ENCODE results near the gene NAP1L4.

NAP1L4 gene

DNA sequence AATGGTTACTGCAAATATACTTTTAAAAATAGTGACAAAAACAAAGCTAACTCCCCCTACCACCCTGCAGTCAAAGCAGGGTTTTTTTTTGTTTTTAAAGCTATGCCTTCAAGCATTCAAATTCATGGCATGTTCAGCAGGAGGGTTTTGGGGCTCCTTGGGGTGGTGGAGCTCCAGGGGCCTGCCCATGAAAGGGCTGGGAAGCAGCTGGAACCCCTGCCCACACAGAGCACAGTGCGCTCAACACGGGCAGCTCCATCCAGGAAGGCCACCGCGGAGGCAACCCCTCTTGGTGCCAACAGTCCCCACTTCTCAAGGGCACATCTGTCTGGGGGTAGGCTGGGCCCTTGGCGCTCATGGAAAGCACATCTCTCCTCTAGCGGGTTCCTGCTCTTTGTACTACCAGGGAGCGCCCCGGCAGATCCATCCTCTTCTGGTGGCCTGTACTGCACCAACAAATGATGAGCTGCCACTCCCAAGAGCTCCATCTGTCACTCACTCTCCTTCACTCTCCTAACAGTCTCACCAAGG, 46.3 kb downstream of the NAP1L4 start:
- no peak for TF ChIP-seq CTCF (IDR thresholded peaks at IDR 0.05; ENCODE audit: extremely low read depth, missing control alignments)
- no peak for DNase-seq (ENCODE audit: low spot score)

DNA sequence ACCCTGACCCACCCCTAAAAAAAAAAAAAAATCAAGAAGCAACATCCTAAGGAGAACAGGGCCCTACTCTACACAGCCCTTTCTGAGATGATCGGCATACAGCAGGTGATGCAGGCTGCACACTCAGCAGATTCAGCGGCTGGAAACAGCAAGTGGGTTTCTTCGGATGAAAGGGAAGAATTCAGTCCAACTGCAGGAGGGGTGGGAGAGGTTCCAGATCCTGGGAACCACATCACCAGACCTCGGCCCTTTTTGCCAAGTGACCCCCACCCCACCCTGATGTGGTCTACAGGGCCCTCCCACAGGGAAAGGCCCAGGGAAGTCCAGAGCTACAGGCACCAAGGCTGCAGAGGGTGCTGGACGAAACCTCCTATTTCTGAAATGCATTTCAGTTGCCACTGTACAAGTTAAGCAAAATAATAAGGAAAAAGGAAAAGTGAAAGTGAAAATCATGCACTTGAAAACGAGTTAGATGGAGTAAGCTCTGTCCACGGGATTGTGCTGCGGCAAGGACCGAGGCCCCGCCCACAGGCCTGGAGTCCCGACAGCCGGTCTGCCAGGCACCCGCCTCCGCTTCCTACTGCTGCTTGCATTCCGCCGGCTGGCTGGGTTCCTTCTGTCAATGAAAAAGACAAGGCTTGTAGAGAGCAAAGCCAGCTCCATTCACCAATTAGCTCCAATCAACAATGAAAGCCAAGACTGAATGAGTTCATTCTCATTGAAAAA, 46.9 kb downstream of the NAP1L4 start:
- no peak for TF ChIP-seq CTCF (IDR thresholded peaks at IDR 0.05; ENCODE audit: extremely low read depth, missing control alignments)

GRCh38 chr11:2944530-2944929, 47.6 kb downstream of the NAP1L4 start:
- no peak for DNase-seq (ENCODE audit: low spot score)
- no peak for TF ChIP-seq CTCF (IDR thresholded peaks at IDR 0.05; ENCODE audit: extremely low read depth, missing control alignments)

More for the DNA sequence above, 46.9 kb downstream of the NAP1L4 start:
- no peak for DNase-seq (ENCODE audit: low spot score)

GRCh38 chr11:2943711-2944118, 48.4 kb downstream of the NAP1L4 start:
- TF ChIP-seq CTCF (IDR thresholded peaks at IDR 0.05; ENCODE audit: extremely low read depth, missing control alignments) = no peak
- no peak for DNase-seq (ENCODE audit: low spot score)

- no peak for DNase-seq (ENCODE audit: low spot score)
- TF ChIP-seq CTCF (IDR thresholded peaks at IDR 0.05; ENCODE audit: extremely low read depth, missing control alignments) = no peak
Observed at GRCh38 chr11:2942872-2943710, 49.0 kb downstream of the NAP1L4 start.

DNA sequence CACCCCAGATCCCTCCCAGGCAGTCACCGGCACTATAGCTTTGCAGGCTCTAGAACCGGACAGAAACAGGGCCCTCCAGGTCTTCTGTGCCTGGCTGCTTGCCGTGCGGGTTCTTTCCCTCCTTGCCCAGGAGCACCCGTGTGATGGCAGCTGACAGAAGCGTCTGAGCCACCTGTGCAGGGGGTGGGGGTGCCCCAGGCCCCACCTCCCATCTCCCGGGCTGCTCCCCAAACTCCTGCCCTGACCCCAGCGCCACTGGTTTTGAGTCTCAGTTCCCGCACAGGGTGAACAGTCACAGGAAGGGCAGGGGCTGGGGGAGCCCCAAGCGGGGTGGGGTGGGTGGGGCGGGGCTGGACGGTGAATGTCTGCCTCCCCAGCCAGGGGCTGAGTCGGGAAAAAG, 49.7 kb downstream of the NAP1L4 start:
- DNase-seq (ENCODE audit: low spot score) = no peak
- no peak for TF ChIP-seq CTCF (IDR thresholded peaks at IDR 0.05; ENCODE audit: extremely low read depth, missing control alignments)
